ENCODE data around the gene IWS1. TPM values are rescaled to one million over a fixed set of nuclear protein-coding genes. Genes with fewer than 3 reads are reported as not detected.

IWS1 gene
- total RNA-seq, 2 donors from 2014 or later = 31.0 to 35.4 TPM

GRCh38 chr2:127439343-127439742 is 86.9 kb downstream of the IWS1 start:
- peak; percentile 24 for DNase-seq (ENCODE audit: low spot score)
- intact Hi-C loops (cut with DNase I) = no loop called here

GRCh38 chr2:127437781-127438726 is 88.2 kb downstream of the IWS1 start:
- DNase-seq (ENCODE audit: low spot score) = no peak
- intact Hi-C loops (cut with DNase I) = no loop called here

GRCh38 chr2:127437056-127437455 is 89.2 kb downstream of the IWS1 start:
- intact Hi-C loops (cut with DNase I) = no loop called here
- DNase-seq (ENCODE audit: low spot score) = no peak

GRCh38 chr2:127434515-127434914 is 91.8 kb downstream of the IWS1 start:
- no peak for DNase-seq (ENCODE audit: low spot score)
- intact Hi-C loops (cut with DNase I) = no loop called here

- DNase-seq (ENCODE audit: low spot score) = no peak
- intact Hi-C loops (cut with DNase I) = no loop called here
Observed at GRCh38 chr2:127431408-127432023, 94.8 kb downstream of the IWS1 start.

Other genes starting within 250 kb of the IWS1 start
- 10 to 100 TPM; 28.2 to 30.3 TPM for gene ERCC3, start 232.3 kb downstream of the IWS1 start, total RNA-seq
- 10 to 100 TPM; 63.9 to 68.5 TPM for gene MAP3K2, start 138.5 kb downstream of the IWS1 start, total RNA-seq
- gene PROC, start 108.1 kb downstream of the IWS1 start, total RNA-seq = not detected
- under 1 TPM; 0.67 to 0.79 TPM for gene MYO7B, start 9.2 kb upstream of the IWS1 start, total RNA-seq
- gene GPR17, start 119.7 kb upstream of the IWS1 start, total RNA-seq = under 1 TPM in 1 of 2 donors, not detected in 1; 0.10 TPM
- 100 to 1,000 TPM; 210 to 235 TPM for gene LIMS2, start 149.0 kb upstream of the IWS1 start, total RNA-seq
- 1 to 10 TPM; 4.3 to 4.7 TPM for gene SFT2D3, start 175.0 kb upstream of the IWS1 start, total RNA-seq